ENCODE results near the gene APOF.

Gene APOF

GRCh38 chr12:56392331-56392730, 29.7 kb upstream of the APOF start:
- TF ChIP-seq CTCF (conservative IDR thresholded peaks at IDR 0.05) (no peak), ZFX (IDR thresholded peaks at IDR 0.05) (no peak)
- H3K27ac ChIP-seq = no peak overlapping the region

- no peak for TF ChIP-seq CTCF (conservative IDR thresholded peaks at IDR 0.05)
- TF ChIP-seq ZFX (IDR thresholded peaks at IDR 0.05) = no peak
- no peak overlapping the region for H3K27ac ChIP-seq
These were observed 29.1 kb upstream of the APOF start for GRCh38 chr12:56391721-56392120.

- no peak for TF ChIP-seq ZFX (IDR thresholded peaks at IDR 0.05)
- TF ChIP-seq CTCF (conservative IDR thresholded peaks at IDR 0.05) = no peak
- H3K27ac ChIP-seq = no peak overlapping the region
These were observed 26.8 kb upstream of the APOF start for GRCh38 chr12:56389412-56389811.

- H3K27ac ChIP-seq = no peak overlapping the region
- no peak for TF ChIP-seq CTCF (conservative IDR thresholded peaks at IDR 0.05)
- no peak for TF ChIP-seq ZFX (IDR thresholded peaks at IDR 0.05)
These were observed 24.6 kb upstream of the APOF start for GRCh38 chr12:56387152-56387736.

GRCh38 chr12:56385873-56386272, 23.2 kb upstream of the APOF start:
- TF ChIP-seq CTCF (conservative IDR thresholded peaks at IDR 0.05) (no peak), ZFX (IDR thresholded peaks at IDR 0.05) (no peak)
- H3K27ac ChIP-seq = no peak overlapping the region

- TF ChIP-seq ZFX (IDR thresholded peaks at IDR 0.05) = no peak
- no peak for TF ChIP-seq CTCF (conservative IDR thresholded peaks at IDR 0.05)
- no peak overlapping the region for H3K27ac ChIP-seq
These were observed 20.0 kb upstream of the APOF start for GRCh38 chr12:56382611-56383010.

GRCh38 chr12:56377989-56378316, 15.3 kb upstream of the APOF start:
- TF ChIP-seq CTCF (conservative IDR thresholded peaks at IDR 0.05) (no peak), ZFX (IDR thresholded peaks at IDR 0.05) (no peak)
- no peak overlapping the region for H3K27ac ChIP-seq
